GM19397 (cell line): ENCODE measurements around the gene ZNF823.

Experiments used
- ATAC-seq: cut with Tn5 transposase; IDR thresholded peaks from one replicate; pipeline ENCODE4 v1.9.1; 2021; ENCODE audit warnings: mild to moderate bottlenecking, moderate library complexity; ENCODE audit not compliant: unreplicated experiment

Gene ZNF823

DNA sequence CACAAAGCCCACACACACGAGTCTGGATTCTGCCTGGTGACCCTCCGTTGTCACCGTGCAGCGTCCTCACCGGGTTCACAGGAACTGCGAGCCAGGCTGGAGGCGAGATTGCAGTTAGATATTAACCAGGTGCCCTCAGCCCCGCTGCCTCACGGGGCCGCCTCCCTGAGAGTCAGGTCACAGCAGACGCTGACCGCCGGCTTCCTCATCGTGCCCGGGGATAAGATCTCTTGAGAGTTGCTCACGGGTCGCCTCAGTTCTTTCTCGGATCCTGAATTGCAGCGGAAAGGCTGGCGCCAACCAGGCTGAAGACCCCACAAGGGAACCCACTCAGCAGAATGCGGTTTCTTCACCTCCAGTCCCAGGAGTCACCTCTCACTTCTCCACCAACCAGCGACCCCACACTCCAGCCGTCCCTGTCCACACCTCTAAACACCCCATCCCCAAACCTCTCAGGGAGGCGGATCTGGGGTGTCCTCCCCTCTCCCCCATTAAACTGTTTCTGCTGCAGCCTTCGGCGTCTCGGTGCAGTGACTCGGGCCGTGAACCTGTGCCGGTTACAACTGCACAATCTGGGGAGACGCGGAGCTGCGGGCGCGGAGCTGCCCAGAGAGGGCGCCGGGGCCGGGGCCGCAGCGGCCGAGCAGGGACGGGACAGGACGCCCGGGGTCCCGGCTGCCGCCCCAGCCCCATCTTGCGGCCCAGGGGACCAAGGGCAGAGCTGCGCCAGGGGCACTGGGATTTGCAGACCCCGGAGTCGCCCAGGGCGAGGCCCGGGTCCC lies 591 bp downstream of the ZNF823 start:
- ATAC-seq: peak; percentile 36

DNA sequence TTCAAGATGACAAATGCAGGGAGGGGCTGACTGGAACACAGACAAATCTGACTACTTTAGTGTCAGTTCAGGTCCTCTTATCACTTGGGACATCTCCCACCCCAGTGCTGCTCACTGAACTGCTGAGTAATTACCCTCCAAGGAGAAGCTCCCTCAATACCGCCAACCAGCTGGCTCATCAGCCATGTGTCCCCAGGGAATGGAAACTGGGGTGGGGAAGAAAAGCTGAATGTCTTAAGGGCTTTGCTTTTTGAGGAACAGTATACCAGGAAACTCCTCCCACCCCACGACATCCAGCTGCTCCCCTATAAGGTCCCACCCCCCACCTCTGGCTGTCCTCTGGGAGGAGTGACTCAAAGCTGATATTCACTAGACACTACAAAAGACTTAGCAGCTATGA lies 2.0 kb downstream of the ZNF823 start:
- ATAC-seq: no peak

DNA sequence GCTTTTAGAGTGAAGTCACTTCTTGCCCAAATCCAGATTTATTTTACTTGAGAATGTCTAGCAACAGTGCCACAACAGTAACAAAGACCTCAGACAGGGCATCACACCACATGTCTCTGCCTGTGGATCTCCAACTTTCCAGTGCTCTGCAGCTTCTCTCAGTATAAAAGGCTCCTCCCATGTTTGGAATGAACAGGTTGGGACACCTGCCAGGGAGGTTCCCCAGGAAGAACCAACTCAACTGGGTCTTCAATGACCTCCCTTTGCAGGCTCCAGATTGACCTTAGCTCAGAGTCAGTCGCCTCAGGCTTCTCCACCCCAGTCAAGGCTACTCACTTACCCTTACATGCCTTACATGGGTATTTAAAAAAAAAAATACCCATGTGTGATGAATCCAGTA lies 3.4 kb downstream of the ZNF823 start:
- ATAC-seq: no peak

DNA sequence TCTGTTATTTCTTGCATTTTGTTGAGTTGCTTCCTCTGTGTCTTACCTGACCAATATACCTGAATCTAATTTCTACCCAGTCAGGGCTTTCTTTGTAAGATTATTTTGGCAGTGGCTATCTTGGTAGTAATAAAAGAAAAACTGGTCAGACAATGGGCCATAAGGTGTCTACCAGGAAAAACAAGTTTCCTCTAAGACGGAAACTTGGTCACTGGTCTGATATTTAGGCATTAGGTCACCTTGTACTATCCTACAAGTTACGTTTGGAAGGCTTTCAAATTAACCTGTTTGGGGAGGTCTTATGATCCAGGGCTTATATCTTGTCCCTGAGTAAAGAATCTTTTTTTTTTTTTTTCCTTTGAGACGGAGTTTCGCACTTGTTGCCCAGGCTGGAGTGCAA lies 9.2 kb downstream of the ZNF823 start:
- no peak for ATAC-seq

DNA sequence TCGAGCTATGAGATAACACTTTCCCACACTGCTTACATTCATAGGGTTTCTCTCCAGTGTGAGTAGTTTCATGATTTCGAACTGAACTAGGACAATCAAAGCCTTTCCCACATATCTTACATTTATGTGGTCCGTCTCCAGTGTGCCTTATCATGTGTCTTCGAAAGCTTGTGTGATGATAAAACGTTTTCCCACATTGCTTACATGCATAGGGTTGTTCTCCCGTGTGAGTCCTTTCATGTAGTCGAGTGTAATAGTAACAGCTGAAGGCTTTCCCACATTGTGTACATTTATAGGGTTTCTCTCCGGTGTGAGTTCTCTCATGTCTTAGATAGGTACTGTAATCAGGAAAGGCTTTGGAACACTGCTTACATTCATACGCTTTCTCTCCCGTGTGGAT lies 16.3 kb downstream of the ZNF823 start:
- ATAC-seq: no peak

DNA sequence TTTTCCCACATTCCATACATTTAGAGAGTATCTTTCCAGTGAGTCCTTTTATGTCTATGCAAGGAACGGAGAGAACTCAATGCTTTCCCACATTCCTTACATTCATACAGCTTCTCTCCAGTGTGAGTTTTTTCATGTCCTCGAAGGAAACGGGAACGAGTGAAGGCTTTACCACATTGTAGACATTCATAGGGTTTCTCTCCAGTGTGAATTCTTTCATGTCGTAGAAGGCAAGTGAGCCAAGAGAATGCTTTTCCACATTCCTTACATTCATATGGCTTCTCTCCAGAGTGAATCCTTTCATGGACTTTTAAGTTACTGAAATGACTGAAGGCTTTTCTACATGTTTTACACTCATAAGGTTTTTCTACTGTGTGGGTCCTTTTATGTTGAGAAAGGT lies 17.1 kb downstream of the ZNF823 start:
- ATAC-seq: no peak

DNA sequence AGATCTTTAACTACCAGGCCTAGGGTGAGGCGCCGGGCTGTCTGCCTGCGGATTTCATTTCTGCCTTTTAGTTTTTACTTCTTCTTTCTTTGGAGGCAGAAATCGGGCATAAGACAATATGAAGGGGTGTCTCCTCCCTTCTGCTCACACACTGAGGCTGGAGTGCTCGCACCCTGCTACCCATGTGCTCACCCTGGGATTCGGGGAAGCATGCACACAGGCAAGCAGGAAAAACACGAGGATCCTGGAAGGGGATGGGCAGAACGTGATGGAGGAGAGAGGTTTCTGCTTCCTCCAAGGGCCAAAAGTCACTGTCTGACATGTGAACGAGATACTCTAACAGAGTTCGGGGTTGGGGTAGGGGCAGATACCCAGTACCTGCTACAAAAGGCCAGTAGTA lies 28.4 kb downstream of the ZNF823 start:
- no peak for ATAC-seq

DNA sequence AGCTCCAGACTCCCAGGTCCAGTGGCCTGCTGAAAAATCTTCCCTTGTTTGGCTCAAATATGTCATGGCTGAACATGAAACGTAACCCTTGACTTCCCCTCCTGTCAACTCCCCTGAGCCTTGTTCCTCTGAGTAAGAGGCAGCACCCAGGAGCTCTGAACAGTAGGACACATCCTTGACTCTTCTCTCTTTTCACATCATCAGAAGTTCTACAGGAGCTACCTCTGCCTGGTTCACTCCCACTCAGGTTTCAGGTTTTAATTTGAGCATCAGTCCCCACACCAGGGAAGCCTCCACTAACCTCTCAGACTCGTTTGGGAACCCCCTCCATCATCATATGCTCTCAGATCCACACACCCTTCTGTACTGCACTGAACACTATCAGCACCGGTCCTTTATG lies 30.3 kb downstream of the ZNF823 start:
- ATAC-seq: no peak

DNA sequence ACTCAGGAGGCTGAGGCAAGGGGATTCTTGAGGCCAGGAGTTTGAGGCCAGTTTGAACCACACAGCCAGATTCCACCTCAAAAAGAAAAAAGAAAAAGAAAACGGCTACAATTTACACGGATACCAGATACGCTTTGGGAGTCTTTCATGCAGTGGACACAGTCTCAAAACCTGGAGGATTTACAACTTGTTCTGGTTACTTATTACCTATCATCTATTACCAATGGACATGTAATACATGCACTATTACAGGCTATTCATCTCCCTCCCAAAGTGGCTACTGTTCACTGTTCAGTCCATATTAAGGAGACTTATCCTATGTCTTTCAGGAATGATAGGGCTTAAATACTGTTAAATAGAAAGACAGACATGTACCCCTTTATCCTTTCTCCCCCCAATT lies 33.3 kb downstream of the ZNF823 start:
- ATAC-seq: no peak

DNA sequence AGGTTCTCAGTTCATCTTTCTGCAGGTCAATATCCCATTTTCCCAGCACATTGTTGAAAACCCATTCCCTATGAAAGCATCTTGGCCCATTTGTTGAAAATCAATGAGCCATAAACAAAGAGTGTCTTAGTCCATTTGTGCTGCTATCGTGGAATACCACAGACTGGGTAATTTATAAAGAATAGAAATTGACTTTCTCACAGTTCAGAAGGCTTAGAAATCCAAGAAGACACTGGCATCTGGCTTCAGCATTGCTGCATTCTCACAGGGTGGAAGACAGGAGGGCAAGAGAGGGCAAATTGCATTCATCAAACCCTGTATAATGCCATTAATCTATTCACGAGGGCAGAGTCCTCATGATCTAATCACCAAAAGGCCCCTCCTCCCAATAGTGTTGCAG lies 34.1 kb downstream of the ZNF823 start:
- no peak for ATAC-seq

DNA sequence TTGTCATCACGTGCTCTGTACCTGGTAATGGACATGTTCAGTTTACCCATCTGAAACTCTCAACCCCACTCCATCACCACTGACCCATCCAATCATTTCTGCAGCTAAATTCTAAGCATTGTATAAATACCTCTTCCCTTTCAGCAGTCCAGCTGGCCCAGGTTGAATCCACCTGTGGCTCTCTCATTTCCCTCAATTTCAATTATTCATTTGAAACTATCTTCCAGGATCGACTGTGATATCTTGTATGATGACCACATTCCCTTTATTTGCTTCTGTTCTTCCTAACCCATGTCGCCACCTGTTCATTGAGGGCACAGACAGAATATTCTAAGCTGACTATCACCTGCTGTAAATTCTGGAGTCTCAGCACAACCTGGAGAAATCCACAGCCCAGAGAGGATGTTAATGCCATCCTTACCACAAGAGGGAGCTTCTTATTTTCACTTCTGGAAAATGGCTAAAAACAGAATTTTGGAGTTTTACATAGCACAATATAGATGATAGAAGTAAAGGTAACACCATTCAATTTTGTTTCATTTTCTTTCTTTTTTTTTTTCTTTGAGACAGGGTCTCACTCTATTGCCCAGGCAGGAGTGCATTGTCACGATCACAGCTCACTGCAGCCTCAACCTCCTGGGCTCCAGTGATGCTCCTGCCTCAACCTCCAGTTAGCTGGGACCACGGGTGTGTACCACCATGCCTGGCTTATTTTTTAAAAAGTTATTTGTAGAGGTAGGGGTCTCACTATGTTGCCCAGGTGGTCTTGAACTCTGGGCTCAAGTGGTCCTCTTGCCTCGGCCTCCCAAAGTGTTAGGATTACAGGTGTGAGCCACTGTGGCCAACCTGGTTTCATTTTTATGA lies 38.6 kb downstream of the ZNF823 start:
- ATAC-seq: no peak

DNA sequence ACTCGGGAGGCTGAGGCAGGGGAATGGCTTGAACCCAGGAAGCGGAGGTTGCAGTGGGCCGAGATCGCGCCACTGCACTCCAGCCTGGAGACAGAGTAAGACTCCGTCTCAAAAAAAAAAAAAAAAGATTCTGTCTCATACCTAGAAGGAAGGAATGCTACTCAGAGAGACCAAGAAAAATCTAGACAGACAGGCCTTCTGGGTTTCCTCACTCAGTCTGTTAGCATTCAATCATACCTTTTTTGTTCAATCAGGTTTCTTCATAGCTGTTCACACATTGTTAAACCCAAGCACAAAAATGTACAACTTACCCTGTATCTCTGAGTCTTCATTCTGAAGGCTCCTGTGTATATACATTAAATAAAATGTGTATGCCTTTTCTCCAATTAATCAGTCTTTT lies 40.5 kb downstream of the ZNF823 start:
- no peak for ATAC-seq

DNA sequence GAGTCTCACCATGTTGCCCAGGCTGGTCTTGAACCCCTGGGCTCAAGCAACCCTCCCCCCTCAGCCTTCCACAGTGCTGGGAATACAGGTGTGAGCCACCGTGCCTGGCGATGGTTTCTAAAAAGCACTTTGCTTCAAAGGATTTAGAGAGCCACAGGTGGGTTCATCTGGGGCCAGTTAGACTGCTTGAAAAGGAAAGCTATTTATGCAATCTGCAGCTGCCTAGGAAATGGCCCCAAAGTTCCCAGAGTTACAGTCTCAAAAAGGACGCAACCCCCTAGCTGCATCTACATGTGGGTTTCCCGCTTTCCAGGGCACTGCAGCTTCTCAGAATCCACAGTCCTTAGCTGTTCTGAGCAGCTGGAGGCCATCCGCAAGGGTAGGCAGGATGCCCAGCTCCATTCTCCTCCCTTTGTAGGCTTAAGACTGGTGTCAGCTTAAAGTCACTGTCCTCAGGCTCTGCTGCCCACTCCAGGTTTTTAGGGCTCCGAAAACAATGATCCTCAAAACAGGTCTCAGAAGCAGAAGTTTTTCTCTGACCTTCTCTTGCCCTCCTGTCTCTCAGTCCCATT lies 41.4 kb downstream of the ZNF823 start:
- ATAC-seq: no peak

DNA sequence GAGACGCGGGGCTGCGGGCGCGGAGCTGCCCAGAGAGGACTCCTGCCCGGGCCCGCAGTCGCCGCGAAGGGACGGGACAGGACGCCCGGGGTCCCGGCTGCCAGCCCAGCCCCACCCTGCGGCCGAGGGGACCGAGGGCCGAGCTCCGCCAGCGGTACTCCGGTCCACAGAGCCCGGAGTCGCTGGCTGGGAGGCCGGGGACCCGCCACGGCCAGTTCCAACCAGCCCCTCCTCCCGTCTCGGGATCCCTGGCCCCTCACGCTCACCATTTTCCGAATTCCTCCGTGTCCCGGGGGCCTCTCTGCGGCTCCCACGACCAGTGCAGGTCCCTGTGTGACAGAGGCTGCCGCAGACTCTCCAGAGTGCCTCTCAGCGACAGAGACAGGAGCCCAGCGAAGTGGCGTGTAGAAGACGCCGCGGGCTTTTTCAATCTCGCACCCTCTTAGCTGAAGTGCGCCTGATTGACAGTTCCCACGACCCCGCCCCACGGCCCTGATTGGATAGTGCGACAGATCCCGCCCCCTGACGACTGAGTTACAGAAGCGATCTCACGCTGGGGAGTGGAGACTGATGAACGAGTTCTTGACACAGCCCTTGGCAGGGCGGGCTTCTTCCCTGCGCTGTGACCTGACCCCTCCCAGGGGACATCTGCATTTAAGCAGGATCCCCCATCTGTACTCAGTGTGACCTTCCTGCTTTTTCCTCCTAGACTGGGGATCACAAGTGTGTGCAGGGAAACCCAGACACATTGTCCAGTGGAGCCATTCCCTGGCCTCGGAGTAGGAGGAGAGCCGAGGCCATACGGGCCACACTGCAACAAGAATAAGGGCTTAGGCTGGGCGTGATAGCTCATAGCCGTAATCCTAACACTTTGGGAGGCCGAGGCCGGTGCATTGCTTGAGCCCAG lies 44.0 kb downstream of the ZNF823 start:
- ATAC-seq: peak; percentile 86

DNA sequence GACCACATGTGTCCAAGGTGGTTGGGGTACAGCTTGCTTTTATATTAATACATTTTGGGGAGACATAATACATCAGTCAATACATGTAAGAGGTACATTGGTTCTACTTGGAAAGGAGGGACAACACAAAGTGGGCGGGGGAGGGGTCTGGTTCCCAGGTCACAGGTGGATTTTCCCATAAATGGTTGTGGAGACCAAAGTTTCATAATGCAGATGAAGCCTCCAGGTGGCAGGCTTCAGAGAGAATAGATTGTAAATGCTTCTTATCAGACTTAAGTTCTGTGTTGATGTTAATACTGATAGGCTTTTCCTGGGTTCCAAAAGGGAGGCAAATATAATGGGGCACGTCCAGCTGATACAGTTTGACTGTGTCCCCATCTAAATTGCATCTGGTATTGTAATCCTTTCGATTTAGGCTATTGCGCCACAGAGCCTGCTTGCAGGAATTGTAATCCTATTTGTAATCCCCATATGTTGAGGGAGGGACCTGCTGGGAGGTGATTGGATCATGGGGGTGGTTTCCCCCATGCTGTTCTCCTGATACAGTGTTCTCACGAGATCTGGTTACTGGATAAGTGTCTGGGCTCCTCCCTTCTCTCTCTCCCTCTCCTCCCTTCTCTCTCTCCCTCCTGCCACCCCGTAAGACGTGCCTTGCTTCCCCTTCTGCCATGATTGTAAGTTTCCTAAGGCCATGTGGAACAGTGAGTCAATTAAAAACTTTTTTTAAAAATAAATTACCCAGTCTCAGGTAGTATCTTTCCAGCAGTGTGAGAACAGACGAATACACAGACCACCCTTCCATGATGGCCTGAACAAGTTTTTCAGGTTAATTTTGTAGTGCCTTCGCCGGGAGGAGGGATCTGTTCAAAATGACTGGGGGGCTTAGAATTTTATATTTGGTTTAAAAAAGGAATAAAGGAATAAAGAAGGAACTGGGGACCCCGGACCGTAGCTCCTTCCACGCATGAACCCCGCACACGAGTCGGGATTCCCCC lies 44.9 kb downstream of the ZNF823 start:
- no peak for ATAC-seq

DNA sequence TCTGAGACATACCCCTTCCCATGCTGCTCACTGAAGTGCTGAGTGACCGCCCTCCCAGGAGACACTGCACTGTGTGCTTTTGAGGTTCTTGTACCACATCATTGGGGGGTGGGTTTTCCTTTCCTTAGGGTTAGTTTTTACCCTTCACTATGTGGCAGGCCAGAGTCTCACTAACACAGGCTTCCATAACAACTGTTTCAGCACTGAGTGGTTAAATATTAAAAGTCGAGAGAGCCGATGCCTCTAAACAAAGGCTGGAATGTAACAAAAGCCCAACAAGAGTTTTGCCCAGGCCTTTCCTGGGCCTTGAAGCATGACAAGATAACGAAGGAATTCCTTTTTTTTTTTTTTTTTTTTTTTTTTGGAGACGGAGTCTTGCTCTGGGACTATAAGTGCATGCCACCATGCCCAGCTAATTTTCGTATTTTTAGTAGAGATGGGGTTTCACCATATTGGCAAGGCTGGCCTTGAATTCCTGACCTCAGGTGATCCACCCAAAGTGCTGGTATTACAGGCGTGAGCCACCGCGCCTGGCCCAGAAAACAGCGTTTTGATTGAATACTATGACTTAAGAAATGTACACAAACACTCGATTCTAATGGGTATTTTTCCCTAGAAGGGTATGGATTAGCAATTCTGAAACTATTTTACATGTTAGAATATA lies 46.5 kb downstream of the ZNF823 start:
- ATAC-seq: no peak

DNA sequence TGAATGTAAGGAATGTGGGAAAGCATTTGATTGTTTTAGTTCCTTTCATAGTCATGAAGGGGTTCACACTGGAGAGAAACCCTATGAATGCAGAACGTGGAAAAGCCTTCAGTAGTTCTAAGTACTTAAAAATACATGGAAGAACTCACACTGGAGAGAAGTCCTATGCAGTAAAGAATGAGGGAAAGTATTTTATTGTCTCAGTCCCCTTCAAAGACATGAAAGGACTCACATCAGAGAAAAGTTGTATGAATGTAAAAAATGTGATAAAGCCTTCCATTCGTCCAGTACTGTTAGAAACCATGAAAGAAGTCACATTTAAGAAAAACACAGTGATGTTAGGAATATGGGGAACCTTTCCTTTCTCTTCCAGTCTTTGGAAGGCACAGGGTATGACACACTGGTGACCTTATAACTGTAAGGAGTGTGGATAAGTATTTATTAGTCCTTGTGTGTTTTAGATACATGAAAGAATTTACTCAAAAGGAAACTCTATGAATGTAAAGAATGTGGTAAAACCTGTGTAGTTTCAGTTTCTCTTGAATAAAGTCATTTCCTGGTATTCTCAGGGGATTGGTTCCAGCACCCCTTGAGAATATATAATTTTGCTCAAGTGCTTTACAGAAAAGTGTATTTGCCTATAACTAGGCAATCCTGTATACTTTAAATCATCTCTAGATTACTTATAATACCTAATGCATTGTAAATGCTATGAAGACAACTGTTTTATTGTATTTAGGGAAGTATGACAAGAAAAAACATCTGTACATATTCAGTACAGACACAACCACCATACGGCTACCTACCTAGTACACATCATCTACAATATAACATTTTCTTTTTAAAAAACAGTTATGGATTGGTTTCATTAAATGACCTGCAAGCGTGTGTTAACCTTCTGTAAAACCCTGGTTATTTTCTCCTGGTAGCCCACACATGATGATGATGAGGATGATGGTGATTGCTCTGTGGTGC lies 52.8 kb downstream of the ZNF823 start:
- ATAC-seq: no peak
